HepG2 (cell line): ENCODE results near the gene PIM3. TPM values are rescaled to one million over a fixed set of nuclear protein-coding genes. Genes with fewer than 3 reads are reported as not detected.

Experiments
- AHR ChIP-seq: IDR thresholded peaks from 2 replicates; pipeline ENCODE4 v1.6.1; 2018; ENCODE audit warnings: missing genetic modification reagents, missing compliant biosample characterization
- ATF4 ChIP-seq, 2 experiments: fragments of 450-650 bp in 1 of 2; sonication (generic) in 1 of 2; formaldehyde crosslinking; IDR thresholded peaks; 2 replicates each; pipeline versions ENCODE4 v1.5.0 to v1.8.0; 2020 to 2022; ENCODE audit warnings: mild to moderate bottlenecking in 1 of 2, missing genetic modification reagents in 1 of 2
- ATF7-NPFF ChIP-seq: sonication (generic); formaldehyde crosslinking; IDR thresholded peaks from 2 replicates; pipeline ENCODE4 v1.8.1; 2023; ENCODE audit warnings: mild to moderate bottlenecking, low read depth, missing genetic modification reagents, moderate library complexity
- DNMT1 ChIP-seq: sonication (generic); formaldehyde crosslinking; IDR thresholded peaks from 2 replicates; pipeline ENCODE4 v1.5.1; 2020; ENCODE audit warnings: mild to moderate bottlenecking, missing genetic modification reagents
- DRAP1 ChIP-seq: IDR thresholded peaks from 2 replicates; pipeline ENCODE4 v1.6.1; 2016; ENCODE audit warnings: missing genetic modification reagents, missing compliant biosample characterization
- FOSL2 ChIP-seq: sonication (generic); formaldehyde crosslinking; IDR thresholded peaks from 2 replicates; pipeline ENCODE4 v1.4.0; 2020; ENCODE audit warnings: missing genetic modification reagents
- FOXK1 ChIP-seq: sonication (generic); formaldehyde crosslinking; IDR thresholded peaks from 2 replicates; pipeline ENCODE4 v1.4.0; 2020; ENCODE audit warnings: low read depth, missing genetic modification reagents, borderline replicate concordance
- HNF1A ChIP-seq, 2 experiments: sonication (generic) in 1 of 2; formaldehyde crosslinking in 1 of 2; IDR thresholded peaks; 2 replicates each; pipeline versions ENCODE4 v1.4.0 to v1.6.1; 2016 to 2020; ENCODE audit warnings: borderline replicate concordance in 1 of 2, low read depth in 1 of 2, mild to moderate bottlenecking in 1 of 2, missing genetic modification reagents in 1 of 2
- HNRNPK ChIP-seq: fragments of 200-400 bp; formaldehyde crosslinking; IDR thresholded peaks from 2 replicates; pipeline ENCODE4 v1.6.1; 2018; ENCODE audit warnings: low read length, low read depth, moderate library complexity, mild to moderate bottlenecking; ENCODE audit not compliant: poor library complexity, severe bottlenecking
- MYPOP ChIP-seq: sonication (generic); formaldehyde crosslinking; IDR thresholded peaks from 2 replicates; pipeline ENCODE4 v1.8.1; 2023; ENCODE audit warnings: mild to moderate bottlenecking, moderate library complexity, missing genetic modification reagents
- POLR2G ChIP-seq: fragments of 200-400 bp; formaldehyde crosslinking; IDR thresholded peaks from 2 replicates; pipeline ENCODE4 v1.6.1; 2018; ENCODE audit warnings: mild to moderate bottlenecking, low read depth, low read length, moderate library complexity
- SALL2 ChIP-seq: sonication (generic); formaldehyde crosslinking; IDR thresholded peaks from 2 replicates; pipeline ENCODE4 v1.8.1; 2023; ENCODE audit warnings: mild to moderate bottlenecking, missing genetic modification reagents, inconsistent platforms
- THAP7 ChIP-seq: sonication (generic); formaldehyde crosslinking; IDR thresholded peaks from 2 replicates; pipeline ENCODE4 v1.8.1; 2023; ENCODE audit warnings: mild to moderate bottlenecking, missing genetic modification reagents
- ZBTB38 ChIP-seq: sonication (generic); formaldehyde crosslinking; IDR thresholded peaks from 2 replicates; pipeline ENCODE4 v1.5.1; 2020; ENCODE audit warnings: mild to moderate bottlenecking, missing genetic modification reagents
- ZHX1 ChIP-seq: sonication (generic); formaldehyde crosslinking; IDR thresholded peaks from 2 replicates; pipeline ENCODE4 v1.8.1; 2022; ENCODE audit warnings: low read depth, mild to moderate bottlenecking, missing genetic modification reagents
- ZNF235 ChIP-seq: sonication (generic); formaldehyde crosslinking; IDR thresholded peaks from 2 replicates; pipeline ENCODE4 v1.8.1; 2023; ENCODE audit warnings: mild to moderate bottlenecking, missing genetic modification reagents, borderline replicate concordance
- ZNF709 ChIP-seq: sonication (generic); formaldehyde crosslinking; IDR thresholded peaks from 2 replicates; pipeline ENCODE4 v1.5.0; 2020; ENCODE audit warnings: mild to moderate bottlenecking, missing genetic modification reagents
- polyA plus RNA-seq, 8 experiments: library from polyadenylated mRNA; depleted of rRNA in 3 of 8; stranded (reverse) in 7 of 8; unstranded in 1 of 8; fragments of >200 nt; fragmentation: Illumina TruSeq in 4 of 8; extraction: Trizol in 4 of 8; gene quantifications; 2 replicates each; pipeline versions ENCODE4 v1.2.1 to v1.2.3, GENCODE V29; 2011 to 2016; ENCODE audit warnings: low read depth in 4 of 8, missing spikeins in 1 of 8, mixed read lengths in 1 of 8; ENCODE audit not compliant: insufficient read depth in 1 of 8
- total RNA-seq, 5 experiments: library from RNA; depleted of rRNA; stranded (reverse); fragments of >200 nt; fragmentation: Illumina TruSeq; extraction: Trizol; gene quantifications; 2 replicates each; pipeline ENCODE4 v1.2.3, GENCODE V29; 2016; ENCODE audit warnings: low read depth in 1 of 5

Gene PIM3
- total and polyA plus RNA-seq, 2 of the 13 experiments (the other 11 are each of a cell fraction or from before 2014, with no cell fraction given) = 21.6 to 31.2 TPM

- TF ChIP-seq DRAP1 (CRISPR knock-in tag) = peak; percentile 62; the same call in 1 of the 2 replicates
- TF ChIP-seq FOSL2 (CRISPR knock-in tag) = no peak; the same call in 1 of the 2 replicates
- no peak; the same call in 1 of the 2 replicates for TF ChIP-seq SALL2
- TF ChIP-seq MYPOP = no peak
- TF ChIP-seq ZBTB38 (CRISPR knock-in tag) = peak; percentile 88
- TF ChIP-seq ZNF709 (CRISPR knock-in tag) = peak; percentile 17; the same call in 1 of the 2 replicates
- TF ChIP-seq POLR2G = peak; percentile 75
- TF ChIP-seq FOXK1 (CRISPR knock-in tag) = no peak; the same call in none of the 2 replicates
- TF ChIP-seq ATF4 (CRISPR knock-in tag; IDR thresholded peaks at IDR 0.05) = 0 out of 4 replicates have a peak, but pooled peaks of 1 of the 2 experiments have one; percentile 13
- TF ChIP-seq HNF1A (IDR thresholded peaks at IDR 0.05; ENCODE audit: low read depth) = no peak
- TF ChIP-seq HNF1A (CRISPR knock-in tag; IDR thresholded peaks at IDR 0.05; ENCODE audit: borderline replicate concordance) = peak; percentile 67
- no peak for TF ChIP-seq DNMT1 (CRISPR knock-in tag)
- no peak; the same call in 1 of the 2 replicates for TF ChIP-seq AHR (CRISPR knock-in tag)
- TF ChIP-seq ZNF235 (CRISPR knock-in tag) = no peak
- no peak for TF ChIP-seq HNRNPK
- peak; percentile 80; the same call in 1 of the 2 replicates for TF ChIP-seq ATF7-NPFF (CRISPR knock-in tag)
- no peak for TF ChIP-seq THAP7
- no peak for TF ChIP-seq ZHX1 (CRISPR knock-in tag)
Measured at GRCh38 chr22:49937758-49938564, 22.6 kb upstream of the PIM3 start (continued).
